Measurements from ENCODE around the gene FAM177B. TPM values are rescaled to one million over a fixed set of nuclear protein-coding genes. Genes with fewer than 3 reads are reported as not detected.
"Not testable (repeated sequence)": the region's sequence is repeated elsewhere in the genome, so short reads cannot be mapped to it uniquely, and the experiment has no call there.

Gene FAM177B
- total RNA-seq, 1 donor = not detected

DNA sequence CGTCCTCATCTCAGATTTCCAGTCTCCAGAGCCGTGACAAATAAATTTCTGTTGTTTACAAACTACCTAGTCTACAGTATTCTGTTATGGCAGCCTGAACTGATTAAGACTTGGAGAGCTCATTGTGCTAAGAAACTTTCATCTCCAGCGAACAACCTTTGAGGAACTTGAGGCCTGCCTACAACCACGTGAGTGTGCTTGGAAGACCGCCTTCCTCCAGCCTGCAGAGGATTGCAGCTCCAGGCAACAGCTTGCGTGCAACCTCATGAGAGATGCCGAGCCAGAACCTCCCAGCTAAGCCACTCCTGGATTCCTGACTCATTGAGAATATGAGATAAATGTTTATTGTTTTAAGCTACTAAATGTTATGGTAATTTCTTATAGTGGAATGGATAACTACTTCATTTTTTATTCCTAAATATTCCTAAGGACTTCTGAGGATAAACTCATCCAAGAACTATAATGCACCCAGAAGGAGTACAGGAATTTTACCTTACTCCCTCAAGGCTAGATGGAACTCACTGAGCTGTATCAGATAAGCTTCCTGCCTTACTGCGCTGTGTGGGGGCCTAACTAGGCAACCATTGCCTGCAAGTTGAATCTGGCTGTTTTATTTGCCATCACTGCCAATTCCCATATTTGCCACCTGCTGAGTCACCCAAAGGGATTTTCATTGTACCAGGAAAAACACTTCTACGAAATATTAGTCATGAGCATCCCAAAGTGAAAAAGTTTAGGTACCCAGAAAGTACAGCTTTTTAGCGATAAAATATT is 17.6 kb downstream of the FAM177B start:
- TF ChIP-seq, protein P1, sequence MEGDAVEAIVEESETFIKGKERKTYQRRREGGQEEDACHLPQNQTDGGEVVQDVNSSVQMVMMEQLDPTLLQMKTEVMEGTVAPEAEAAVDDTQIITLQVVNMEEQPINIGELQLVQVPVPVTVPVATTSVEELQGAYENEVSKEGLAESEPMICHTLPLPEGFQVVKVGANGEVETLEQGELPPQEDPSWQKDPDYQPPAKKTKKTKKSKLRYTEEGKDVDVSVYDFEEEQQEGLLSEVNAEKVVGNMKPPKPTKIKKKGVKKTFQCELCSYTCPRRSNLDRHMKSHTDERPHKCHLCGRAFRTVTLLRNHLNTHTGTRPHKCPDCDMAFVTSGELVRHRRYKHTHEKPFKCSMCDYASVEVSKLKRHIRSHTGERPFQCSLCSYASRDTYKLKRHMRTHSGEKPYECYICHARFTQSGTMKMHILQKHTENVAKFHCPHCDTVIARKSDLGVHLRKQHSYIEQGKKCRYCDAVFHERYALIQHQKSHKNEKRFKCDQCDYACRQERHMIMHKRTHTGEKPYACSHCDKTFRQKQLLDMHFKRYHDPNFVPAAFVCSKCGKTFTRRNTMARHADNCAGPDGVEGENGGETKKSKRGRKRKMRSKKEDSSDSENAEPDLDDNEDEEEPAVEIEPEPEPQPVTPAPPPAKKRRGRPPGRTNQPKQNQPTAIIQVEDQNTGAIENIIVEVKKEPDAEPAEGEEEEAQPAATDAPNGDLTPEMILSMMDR (IDR thresholded peaks at IDR 0.05; ENCODE audit: insufficient read depth, low read depth, low read length) = no peak
- DNase-seq (ENCODE audit: low read depth) = peak; percentile 70
- H3K4me3 ChIP-seq (ENCODE audit: low read depth, low read length) = no peak overlapping the region

DNA sequence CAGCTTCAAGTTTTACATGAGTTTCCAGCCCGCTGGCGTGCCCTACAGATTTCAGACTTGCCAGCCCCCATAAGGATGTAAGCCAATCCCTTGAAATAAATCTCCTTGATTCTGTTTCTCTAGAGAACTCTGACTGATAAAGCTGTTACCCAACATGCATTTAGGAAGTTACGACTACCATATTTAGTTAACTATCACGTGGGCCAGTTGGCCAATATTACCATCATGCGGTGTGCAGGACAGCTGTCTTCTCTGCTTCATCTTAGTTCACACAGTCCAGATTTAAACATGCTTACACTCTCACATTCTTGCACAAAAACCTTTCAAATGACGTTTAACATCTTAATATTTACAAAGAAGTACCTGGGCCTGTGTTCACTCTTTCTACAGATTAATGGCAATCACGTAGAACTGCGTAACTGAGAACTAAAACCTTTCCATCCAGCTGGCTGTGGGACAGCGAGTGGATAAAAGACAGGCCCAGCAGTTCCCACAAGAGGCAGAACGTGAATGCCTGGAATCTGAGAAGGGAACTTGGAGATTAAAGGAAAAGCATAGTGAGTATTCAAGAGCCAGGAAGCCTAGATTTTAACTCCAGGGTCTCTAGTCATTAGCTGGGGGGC is 20.8 kb downstream of the FAM177B start:
- DNase-seq (ENCODE audit: low read depth) = peak; percentile 64
- H3K4me3 ChIP-seq (ENCODE audit: low read depth, low read length) = no peak overlapping the region
- TF ChIP-seq, protein P1 (IDR thresholded peaks at IDR 0.05; ENCODE audit: insufficient read depth, low read depth, low read length) = no peak

DNA sequence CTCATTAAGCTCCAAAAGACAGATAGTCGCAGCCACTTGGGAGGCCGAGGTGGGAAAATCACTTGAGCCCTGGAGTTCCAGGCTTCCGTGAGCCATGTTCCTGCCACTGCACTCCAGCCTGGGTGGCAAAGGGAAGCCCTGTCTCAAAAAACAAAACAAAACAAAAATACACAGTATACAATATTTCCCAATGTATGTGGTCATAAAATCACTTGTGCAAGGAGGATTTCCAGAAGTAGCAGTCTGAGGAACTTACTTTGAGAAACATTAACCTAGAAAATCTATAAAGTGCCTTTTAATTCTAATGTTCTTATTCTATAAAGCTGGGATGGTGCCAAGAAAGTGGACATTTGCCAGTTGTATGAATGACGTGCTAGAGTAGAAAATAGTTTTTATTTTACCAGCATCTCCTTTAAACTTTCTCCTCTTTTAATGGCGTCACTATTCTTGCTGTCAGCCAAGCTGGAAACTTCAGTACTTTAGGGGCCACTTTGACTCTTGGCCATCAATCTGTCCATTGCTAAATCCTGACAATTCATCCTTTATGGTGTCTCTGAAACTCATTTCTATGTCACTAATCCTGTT is 22.5 kb downstream of the FAM177B start:
- TF ChIP-seq, protein P1 (IDR thresholded peaks at IDR 0.05; ENCODE audit: insufficient read depth, low read depth, low read length) = no peak
- no peak for DNase-seq (ENCODE audit: low read depth)
- no peak overlapping the region for H3K4me3 ChIP-seq (ENCODE audit: low read depth, low read length)

DNA sequence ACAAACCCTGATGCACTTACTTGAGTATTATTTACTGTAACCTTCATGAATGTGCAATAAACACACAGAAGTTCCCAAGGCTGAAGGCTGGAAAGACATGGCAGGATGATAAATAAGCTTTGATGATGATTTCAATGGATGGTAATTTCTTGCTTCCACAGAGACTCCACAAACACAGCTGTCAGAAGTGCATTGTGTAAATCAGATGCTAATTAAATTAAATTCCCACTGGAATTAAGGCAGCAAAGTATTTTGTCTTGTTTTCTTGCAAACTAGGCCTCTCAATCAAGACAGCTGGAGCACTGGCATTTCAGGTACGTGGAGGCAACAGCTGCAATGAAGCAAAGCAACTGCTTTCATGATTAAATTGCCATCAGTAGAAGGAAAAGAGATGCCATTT is 24.1 kb downstream of the FAM177B start:
- no peak overlapping the region for H3K4me3 ChIP-seq (ENCODE audit: low read depth, low read length)
- DNase-seq (ENCODE audit: low read depth) = no peak
- TF ChIP-seq, protein P1 (IDR thresholded peaks at IDR 0.05; ENCODE audit: insufficient read depth, low read depth, low read length) = no peak

DNA sequence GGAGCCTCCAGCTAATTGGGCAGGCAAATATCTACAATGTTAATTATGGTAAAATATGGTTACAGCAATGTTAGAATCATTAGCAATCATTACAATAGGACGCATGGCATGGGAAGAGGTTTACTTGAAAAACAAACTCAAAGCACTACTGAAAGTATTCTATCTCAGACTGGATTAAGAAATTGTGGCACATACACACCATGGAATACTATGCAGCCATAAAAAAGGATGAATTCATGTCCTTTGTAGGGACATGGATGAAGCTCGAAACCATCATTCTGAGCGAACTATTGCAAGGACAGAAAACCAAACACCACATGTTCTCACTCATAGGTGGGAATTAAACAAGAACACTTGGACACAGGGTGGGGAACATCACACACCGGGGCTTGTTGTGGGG is 25.2 kb downstream of the FAM177B start:
- DNase-seq (ENCODE audit: low read depth); H3K4me3 ChIP-seq (ENCODE audit: low read depth, low read length): not testable (repeated sequence)

DNA sequence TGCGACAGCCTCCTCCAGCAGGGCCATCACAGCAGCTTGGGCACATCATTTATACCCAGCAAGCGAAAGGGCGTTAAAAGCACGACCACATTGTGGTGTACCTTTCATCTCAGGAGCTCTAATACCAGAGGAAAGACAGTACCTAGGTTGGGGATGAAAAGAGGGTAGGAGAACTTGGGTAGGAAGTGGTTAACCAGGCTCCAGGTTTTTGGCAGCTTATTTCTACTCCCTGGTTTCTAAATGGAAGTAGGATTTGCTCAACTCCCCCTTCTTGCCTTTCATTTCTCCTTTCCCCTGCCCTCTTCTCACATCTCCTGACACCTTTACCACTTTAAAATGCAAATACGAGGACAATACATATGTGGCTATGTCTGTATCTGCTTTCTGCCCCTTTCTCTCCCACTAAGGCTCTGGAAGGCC is 30.2 kb downstream of the FAM177B start:
- DNase-seq (ENCODE audit: low read depth) = no peak
- TF ChIP-seq, protein P1 (IDR thresholded peaks at IDR 0.05; ENCODE audit: insufficient read depth, low read depth, low read length) = no peak
- H3K4me3 ChIP-seq (ENCODE audit: low read depth, low read length) = no peak overlapping the region

DNA sequence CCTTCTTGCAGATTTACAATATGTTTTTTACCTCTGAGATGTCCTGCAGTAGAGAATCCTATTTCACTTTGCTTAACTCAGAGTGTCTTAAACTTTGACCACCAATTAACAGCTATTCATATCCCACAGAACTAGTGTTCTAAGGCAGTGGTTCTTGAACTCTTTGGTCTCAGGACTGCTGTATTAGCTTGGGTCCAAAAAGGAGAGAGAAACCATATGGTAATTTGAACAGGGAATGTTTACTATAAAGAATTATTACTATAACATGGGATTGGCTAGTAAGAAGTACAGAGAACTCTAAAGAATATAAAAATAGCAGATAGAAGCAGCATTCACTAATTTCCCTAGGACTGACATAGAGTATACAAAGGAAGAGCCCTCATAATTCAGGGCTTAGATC is 31.6 kb downstream of the FAM177B start:
- TF ChIP-seq, protein P1 (IDR thresholded peaks at IDR 0.05; ENCODE audit: insufficient read depth, low read depth, low read length) = no peak
- no peak overlapping the region for H3K4me3 ChIP-seq (ENCODE audit: low read depth, low read length)
- DNase-seq (ENCODE audit: low read depth) = no peak
